GM19238 (cell line): ENCODE results near the gene MBP.

Source experiments
- DNase-seq: peaks from one replicate; pipeline ENCODE4 v3.0.0; 2011; ENCODE audit warnings: low spot score; ENCODE audit not compliant: insufficient read length

MBP gene

GRCh38 chr18:77132369-77133050 lies at the start of gene MBP:
Gene MBP (minus strand): TSS chr18:77132783. CDS start chr18:77105261, 27,522 bp downstream.
- peak; percentile 76 for DNase-seq

GRCh38 chr18:77181950-77182707 lies 49.5 kb upstream of the MBP start:
- no peak for DNase-seq

- no peak for DNase-seq
Measured at GRCh38 chr18:77178559-77178958, 46.0 kb upstream of the MBP start.

GRCh38 chr18:77177009-77177408 lies 44.4 kb upstream of the MBP start:
- DNase-seq: no peak

GRCh38 chr18:77173275-77174030 lies 40.9 kb upstream of the MBP start:
- DNase-seq: no peak

GRCh38 chr18:77170890-77171410 lies 38.4 kb upstream of the MBP start:
- no peak for DNase-seq

- DNase-seq: no peak
Measured at GRCh38 chr18:77168811-77169311, 36.3 kb upstream of the MBP start.

- no peak for DNase-seq
Measured at GRCh38 chr18:77167251-77167650, 34.7 kb upstream of the MBP start.

- DNase-seq: no peak
Measured at GRCh38 chr18:77166523-77166922, 33.9 kb upstream of the MBP start.

- no peak for DNase-seq
Measured at GRCh38 chr18:77165503-77166188, 33.1 kb upstream of the MBP start.

GRCh38 chr18:77164763-77165485 lies 32.3 kb upstream of the MBP start:
- no peak for DNase-seq

- DNase-seq: no peak
Measured at GRCh38 chr18:77164026-77164425, 31.4 kb upstream of the MBP start.

- DNase-seq: no peak
Measured at GRCh38 chr18:77162580-77162979, 30.0 kb upstream of the MBP start.

- no peak for DNase-seq
Measured at GRCh38 chr18:77161961-77162360, 29.4 kb upstream of the MBP start.

GRCh38 chr18:77161383-77161782 lies 28.8 kb upstream of the MBP start:
- no peak for DNase-seq

- no peak for DNase-seq
Measured at GRCh38 chr18:77160515-77160914, 27.9 kb upstream of the MBP start.

GRCh38 chr18:77157312-77157711 lies 24.7 kb upstream of the MBP start:
- DNase-seq: no peak

GRCh38 chr18:77155031-77155430 lies 22.4 kb upstream of the MBP start:
- no peak for DNase-seq

- no peak for DNase-seq
Measured at GRCh38 chr18:77153404-77153803, 20.8 kb upstream of the MBP start.

GRCh38 chr18:77151772-77152520 lies 19.4 kb upstream of the MBP start:
- no peak for DNase-seq
